ENCODE data around the gene NKIRAS2. TPM values are rescaled to one million over a fixed set of nuclear protein-coding genes. Genes with fewer than 3 reads are reported as not detected.

The NKIRAS2 gene
- total and polyA plus RNA-seq, 2 experiments from 2014 or later: 66.5 to 71.2 TPM

DNA sequence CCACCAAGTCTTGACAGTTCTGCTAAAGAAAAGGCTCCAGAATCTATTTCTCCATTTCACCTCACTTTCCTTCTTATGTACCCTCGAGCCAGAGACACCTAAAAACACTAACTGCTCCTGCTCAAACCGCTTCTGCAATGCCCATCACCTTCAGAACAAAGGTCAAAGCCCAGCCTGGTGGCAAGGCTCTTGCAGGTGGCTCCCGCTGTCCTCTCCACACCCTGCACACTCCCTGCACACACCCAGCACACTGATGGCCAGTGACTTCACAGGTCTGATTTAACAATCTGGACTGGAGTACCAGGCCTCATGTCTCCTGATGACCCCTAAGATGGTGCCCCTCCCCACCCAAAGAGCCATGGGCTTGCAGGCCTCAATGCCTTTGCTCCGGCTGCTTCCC, 40.3 kb downstream of the NKIRAS2 start:
- Histone ChIP-seq H2AFZ (no peak overlapping the region), H3K79me2 (ENCODE audit: insufficient read depth) (no peaks in the 10 kb centered on the region), H3K27me3 (replicated peaks; ENCODE audit: insufficient read depth) (peaks cover 1% of the 10 kb centered on the region; the same call in 1 of the 2 replicates), H3K27ac (no peak overlapping the region), H3K9me2 (ENCODE audit: insufficient read depth) (no peaks in the 10 kb centered on the region), H3F3A (ENCODE audit: insufficient read depth) (no peaks in the 10 kb centered on the region), H3K4me1 (ENCODE audit: insufficient read depth) (no peaks in the 10 kb centered on the region), H3K9ac (no peak overlapping the region), H3K36me3 (ENCODE audit: low read depth) (no peaks in the 10 kb centered on the region), H4K20me1 (ENCODE audit: insufficient read depth) (no peaks in the 10 kb centered on the region), H3K9me3 (ENCODE audit: low read depth) (no peaks in the 10 kb centered on the region), H3K4me3 (no peak overlapping the region), H3K4me2 (ENCODE audit: unreplicated experiment) (no peak overlapping the region)
- TF ChIP-seq EZH2phosphoT487 (IDR thresholded peaks at IDR 0.05; ENCODE audit: insufficient read depth, low read depth) (no peak), EZH2 (IDR thresholded peaks at IDR 0.05; ENCODE audit: insufficient read depth, poor library complexity, severe bottlenecking) (no peak)
- DNase-seq: no peak
- 37 to 57% methylated on average over 3 to 4 of the region's 4 CpGs for WGBS, 2 experiments (ENCODE audit: low coverage in 1 of 2, low lambda C conversion rate in 2 of 2, missing lambda C conversion rate in 2 of 2)
- in situ Hi-C loops (cut with MboI): no loop called here

DNA sequence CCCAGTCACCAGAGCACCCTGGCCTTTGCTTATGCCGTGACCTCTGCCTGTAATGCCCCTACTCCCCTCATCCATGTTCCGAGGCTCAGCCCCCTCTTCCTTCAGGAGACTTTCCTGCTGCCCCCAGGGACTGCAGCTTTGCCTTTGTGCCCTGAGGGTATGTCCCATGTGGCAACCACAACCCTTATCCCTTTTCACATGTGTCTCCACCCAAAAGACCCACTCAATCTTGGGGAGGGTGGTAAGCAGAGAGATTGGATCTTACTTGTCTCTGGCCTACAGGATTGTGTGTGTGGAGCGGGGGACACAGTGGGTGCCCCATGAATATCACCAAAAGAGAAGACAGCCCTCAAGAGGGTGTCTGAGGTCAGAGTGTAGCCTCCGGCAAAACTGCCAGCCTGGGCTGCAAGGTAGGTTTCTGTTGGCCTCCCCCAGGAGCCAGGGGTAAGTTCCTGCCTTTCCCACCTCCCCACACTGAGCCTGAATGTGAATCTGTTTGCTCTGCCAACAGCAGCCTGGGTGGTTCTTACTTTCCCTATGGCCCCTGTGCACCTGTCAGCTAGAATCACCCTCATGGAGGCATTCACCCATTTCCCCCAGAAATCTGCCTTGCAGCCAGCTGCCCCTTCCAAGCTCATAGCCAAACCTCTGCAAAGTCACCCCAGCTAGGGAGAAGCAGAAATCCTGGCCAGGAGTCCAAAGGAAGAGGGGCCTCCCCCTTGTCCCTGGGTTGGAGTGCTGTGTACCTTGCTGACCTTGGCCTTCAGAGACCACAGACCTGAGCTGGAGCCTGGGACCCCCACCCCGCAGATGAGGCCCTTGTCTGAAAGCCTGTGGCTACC, 42.0 kb downstream of the NKIRAS2 start:
- Histone ChIP-seq H4K20me1 (ENCODE audit: insufficient read depth) (no peaks in the 10 kb centered on the region), H3F3A (ENCODE audit: insufficient read depth) (no peaks in the 10 kb centered on the region), H3K4me1 (ENCODE audit: insufficient read depth) (no peaks in the 10 kb centered on the region), H3K27ac (no peak overlapping the region), H3K4me2 (ENCODE audit: unreplicated experiment) (no peak overlapping the region), H3K79me2 (ENCODE audit: insufficient read depth) (no peaks in the 10 kb centered on the region), H3K9me3 (ENCODE audit: low read depth) (no peaks in the 10 kb centered on the region), H3K9me2 (ENCODE audit: insufficient read depth) (no peaks in the 10 kb centered on the region), H3K4me3 (no peak overlapping the region), H2AFZ (no peak overlapping the region), H3K9ac (no peak overlapping the region), H3K27me3 (replicated peaks; ENCODE audit: insufficient read depth) (no peaks in the 10 kb centered on the region), H3K36me3 (ENCODE audit: low read depth) (no peaks in the 10 kb centered on the region)
- no peak for DNase-seq
- WGBS, 2 experiments (ENCODE audit: low coverage in 1 of 2, low lambda C conversion rate in 2 of 2, missing lambda C conversion rate in 2 of 2): 44 to 47% methylated on average over 5 of the region's 5 CpGs
- in situ Hi-C loops (cut with MboI): no loop called here
- TF ChIP-seq EZH2phosphoT487 (IDR thresholded peaks at IDR 0.05; ENCODE audit: insufficient read depth, low read depth): no peak
- no peak for TF ChIP-seq EZH2 (IDR thresholded peaks at IDR 0.05; ENCODE audit: insufficient read depth, poor library complexity, severe bottlenecking)

- H3K9me2 ChIP-seq (ENCODE audit: insufficient read depth): no peaks in the 10 kb centered on the region
- H3K27me3 ChIP-seq (replicated peaks; ENCODE audit: insufficient read depth): no peaks in the 10 kb centered on the region
- H3F3A ChIP-seq (ENCODE audit: insufficient read depth): no peaks in the 10 kb centered on the region
- H3K36me3 ChIP-seq (ENCODE audit: low read depth): no peaks in the 10 kb centered on the region
- in situ Hi-C loops (cut with MboI): no loop called here
- TF ChIP-seq EZH2 (IDR thresholded peaks at IDR 0.05; ENCODE audit: insufficient read depth, poor library complexity, severe bottlenecking) (no peak), EZH2phosphoT487 (IDR thresholded peaks at IDR 0.05; ENCODE audit: insufficient read depth, low read depth) (no peak)
- 64 to 72% methylated on average over 14 of the region's 14 CpGs for WGBS, 2 experiments (ENCODE audit: low coverage in 1 of 2, low lambda C conversion rate in 2 of 2, missing lambda C conversion rate in 2 of 2)
- no peaks in the 10 kb centered on the region for H4K20me1 ChIP-seq (ENCODE audit: insufficient read depth)
- no peaks in the 10 kb centered on the region for H3K9me3 ChIP-seq (ENCODE audit: low read depth)
- H3K4me1 ChIP-seq (ENCODE audit: insufficient read depth): no peaks in the 10 kb centered on the region
- DNase-seq: no peak
- H3K9ac ChIP-seq: no peak overlapping the region
- H3K27ac ChIP-seq: no peak overlapping the region
- H2AFZ ChIP-seq: no peak overlapping the region
- no peak overlapping the region for H3K4me3 ChIP-seq
- H3K79me2 ChIP-seq (ENCODE audit: insufficient read depth): no peaks in the 10 kb centered on the region
- H3K4me2 ChIP-seq (ENCODE audit: unreplicated experiment): no peak overlapping the region
Measured at GRCh38 chr17:42062681-42063080, 42.8 kb downstream of the NKIRAS2 start.

- Histone ChIP-seq H2AFZ (no peak overlapping the region), H3K4me3 (no peak overlapping the region), H3K36me3 (ENCODE audit: low read depth) (no peaks in the 10 kb centered on the region), H3K9me3 (ENCODE audit: low read depth) (no peaks in the 10 kb centered on the region), H3K27me3 (replicated peaks; ENCODE audit: insufficient read depth) (no peaks in the 10 kb centered on the region), H4K20me1 (ENCODE audit: insufficient read depth) (no peaks in the 10 kb centered on the region), H3K4me1 (ENCODE audit: insufficient read depth) (no peaks in the 10 kb centered on the region), H3K79me2 (ENCODE audit: insufficient read depth) (no peaks in the 10 kb centered on the region), H3K27ac (no peak overlapping the region), H3F3A (ENCODE audit: insufficient read depth) (no peaks in the 10 kb centered on the region), H3K4me2 (ENCODE audit: unreplicated experiment) (no peak overlapping the region), H3K9ac (no peak overlapping the region), H3K9me2 (ENCODE audit: insufficient read depth) (no peaks in the 10 kb centered on the region)
- in situ Hi-C loops (cut with MboI): no loop called here
- WGBS, 2 experiments (ENCODE audit: low coverage in 1 of 2, low lambda C conversion rate in 2 of 2, missing lambda C conversion rate in 2 of 2): 79 to 92% methylated on average over 2 of the region's 2 CpGs
- TF ChIP-seq EZH2phosphoT487 (IDR thresholded peaks at IDR 0.05; ENCODE audit: insufficient read depth, low read depth) (no peak), EZH2 (IDR thresholded peaks at IDR 0.05; ENCODE audit: insufficient read depth, poor library complexity, severe bottlenecking) (no peak)
- DNase-seq: no peak
Measured at GRCh38 chr17:42065201-42065600, 45.3 kb downstream of the NKIRAS2 start.

Data from GM23248 (cell line).